ENCODE measurements around the gene SPATA19. TPM values are rescaled to one million over a fixed set of nuclear protein-coding genes. Genes with fewer than 3 reads are reported as not detected.

SPATA19 gene
- total and polyA plus RNA-seq, 2 of the 13 experiments (the other 11 are each of a cell fraction or from before 2014, with no cell fraction given) = not detected

DNA sequence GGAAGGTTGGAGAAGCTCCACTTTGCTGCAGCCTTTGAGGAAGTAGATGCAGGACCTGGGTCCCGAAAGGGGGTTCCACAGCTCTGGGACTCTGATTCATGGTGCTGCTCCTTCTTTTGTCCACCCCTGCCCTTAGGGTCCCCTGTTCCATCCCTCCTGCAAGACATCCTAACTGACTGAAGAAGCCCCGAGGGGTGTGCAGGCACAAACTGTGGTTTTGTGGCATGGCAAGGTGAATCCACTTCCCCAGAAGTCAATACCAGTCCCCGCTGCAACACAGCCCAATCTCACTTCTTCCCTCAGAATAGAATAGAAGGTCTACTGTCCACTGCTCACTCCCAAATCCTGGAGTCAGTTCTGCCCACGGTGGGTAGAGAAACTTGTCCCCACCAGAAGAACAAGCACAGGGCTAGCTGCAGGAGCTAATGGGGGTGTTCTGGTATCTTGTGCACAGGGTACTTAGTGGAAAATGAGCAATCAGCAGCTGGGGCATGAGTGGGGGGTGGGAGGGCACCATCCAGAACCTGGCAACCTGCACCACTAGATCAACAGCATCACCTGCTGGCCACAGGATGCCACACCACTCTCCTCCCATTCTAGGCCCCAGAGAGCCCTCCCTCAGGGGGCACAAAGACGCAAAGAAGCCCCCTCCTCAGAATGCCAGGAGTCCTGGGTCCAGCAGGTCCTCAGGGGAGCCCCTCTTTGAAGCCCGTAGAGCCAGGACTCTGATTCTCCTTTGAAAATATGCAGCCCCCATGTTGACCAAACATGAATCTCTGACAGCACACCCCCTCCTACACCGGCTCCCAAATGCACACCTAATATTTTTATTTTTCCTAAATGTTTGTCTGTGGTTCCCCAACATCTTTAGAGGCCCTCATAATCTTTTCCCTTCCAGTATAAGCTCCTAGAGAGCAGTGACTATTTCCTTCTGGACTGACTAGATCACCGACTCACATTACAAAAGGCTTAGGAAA lies 14.1 kb downstream of the SPATA19 start:
- H4K20me1 ChIP-seq (ENCODE audit: insufficient read depth, low read length) = no peaks in the 10 kb centered on the region
- WGBS (ENCODE audit: low lambda C conversion rate) = 44% methylated on average over 7 of the region's 8 CpGs
- ChIA-PET CTCF (ENCODE audit: low intra/inter-chr PET ratio, low total read pairs) (no interaction called here), POLR2A (no interaction called here)
- no peaks in the 10 kb centered on the region for H3K79me2 ChIP-seq (ENCODE audit: insufficient read depth, low read length)
- H2AFZ ChIP-seq (ENCODE audit: low read length) = no peak overlapping the region
- in situ Hi-C loops (cut with HindIII; ENCODE audit: extremely low pct_ligation_motif_present, low pct_unique_long_range_greater_than_20kb) = loop anchor here (10.0 kb wide), 1 partner anchor 756 kb away; no protein-coding TSS in a partner anchor
- H3K9ac ChIP-seq (ENCODE audit: insufficient read depth, low read depth, low read length) = no peak overlapping the region
- H3K4me3 ChIP-seq (replicated peaks in 1 of 3; ENCODE audit: insufficient read depth in 1 of 3, low read depth in 2 of 3, low read length in 3 of 3) = no peak overlapping the region
- FAIRE-seq (no peak), ATAC-seq (no peak), DNase-seq (ENCODE audit: low spot score) (no peak)
- BruUV-seq (replicated peaks) = no TSS peak
- H3K9me3 ChIP-seq (ENCODE audit: low read length) = no peaks in the 10 kb centered on the region
- no peaks in the 10 kb centered on the region for H3K4me1 ChIP-seq (ENCODE audit: insufficient read depth, low read length)
- H3K27ac ChIP-seq (ENCODE audit: extremely low read length, insufficient read depth, low read length) = no peak overlapping the region
- no peaks in the 10 kb centered on the region for H3K36me3 ChIP-seq (replicated peaks in 1 of 2; ENCODE audit: control insufficient read depth in 1 of 2, insufficient read depth in 2 of 2, low read length in 2 of 2)
- intact Hi-C loops (cut with micrococcal nuclease; ENCODE audit: unreplicated experiment) = no loop called here
- H3K27me3 ChIP-seq (ENCODE audit: control insufficient read depth in 1 of 2, insufficient read depth in 2 of 2, low read length in 2 of 2) = no peaks in the 10 kb centered on the region
- H3K4me2 ChIP-seq (ENCODE audit: low read depth, low read length) = no peak overlapping the region
- no peak for TF ChIP-seq ZNF746 (CRISPR knock-in tag; IDR thresholded peaks at IDR 0.05)
- peak; percentile 24; the same call in 1 of the 2 replicates for TF ChIP-seq STAG1 (CRISPR knock-in tag; IDR thresholded peaks at IDR 0.05)
- no peak for TF ChIP-seq SIN3A (IDR thresholded peaks at IDR 0.05; ENCODE audit: borderline replicate concordance, low read depth, low read length)
- no peak for TF ChIP-seq ZNF614 (CRISPR knock-in tag; IDR thresholded peaks at IDR 0.05; ENCODE audit: borderline replicate concordance)
- no peak for TF ChIP-seq ZNF382 (CRISPR knock-in tag; IDR thresholded peaks at IDR 0.05; ENCODE audit: borderline replicate concordance)
- no peak for TF ChIP-seq CEBPG (CRISPR knock-in tag; IDR thresholded peaks at IDR 0.05)
- TF ChIP-seq, protein P1, sequence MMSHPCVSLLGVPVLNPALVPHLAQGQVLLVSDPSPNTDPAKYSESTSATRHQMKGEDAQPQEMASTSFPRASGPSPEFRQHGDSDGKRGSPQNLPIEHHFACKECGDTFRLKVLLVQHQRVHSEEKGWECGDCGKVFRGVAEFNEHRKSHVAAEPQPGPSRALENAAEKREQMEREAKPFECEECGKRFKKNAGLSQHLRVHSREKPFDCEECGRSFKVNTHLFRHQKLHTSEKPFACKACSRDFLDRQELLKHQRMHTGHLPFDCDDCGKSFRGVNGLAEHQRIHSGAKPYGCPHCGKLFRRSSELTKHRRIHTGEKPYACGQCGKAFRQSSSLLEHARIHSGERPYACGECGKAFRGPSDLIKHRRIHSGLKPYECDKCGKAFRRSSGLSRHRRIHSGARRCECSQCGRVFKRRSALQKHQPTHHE (CRISPR knock-in tag; IDR thresholded peaks at IDR 0.05; ENCODE audit: borderline replicate concordance) = no peak
- TF ChIP-seq, protein P2, sequence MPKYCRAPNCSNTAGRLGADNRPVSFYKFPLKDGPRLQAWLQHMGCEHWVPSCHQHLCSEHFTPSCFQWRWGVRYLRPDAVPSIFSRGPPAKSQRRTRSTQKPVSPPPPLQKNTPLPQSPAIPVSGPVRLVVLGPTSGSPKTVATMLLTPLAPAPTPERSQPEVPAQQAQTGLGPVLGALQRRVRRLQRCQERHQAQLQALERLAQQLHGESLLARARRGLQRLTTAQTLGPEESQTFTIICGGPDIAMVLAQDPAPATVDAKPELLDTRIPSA (CRISPR knock-in tag; IDR thresholded peaks at IDR 0.05; ENCODE audit: borderline replicate concordance) = no peak
- TF ChIP-seq MBD4 (IDR thresholded peaks at IDR 0.05; ENCODE audit: borderline replicate concordance, low read length) = no peak
- TF ChIP-seq YY1 (IDR thresholded peaks at IDR 0.05; ENCODE audit: insufficient read depth, insufficient replicate concordance, low read depth, low read length) = no peak
- no peak for TF ChIP-seq KDM4B (CRISPR knock-in tag; IDR thresholded peaks at IDR 0.05)
- no peak for TF ChIP-seq IKZF4 (CRISPR knock-in tag; IDR thresholded peaks at IDR 0.05; ENCODE audit: borderline replicate concordance, low read depth, not compliant biosample characterization)
- TF ChIP-seq, protein P3, sequence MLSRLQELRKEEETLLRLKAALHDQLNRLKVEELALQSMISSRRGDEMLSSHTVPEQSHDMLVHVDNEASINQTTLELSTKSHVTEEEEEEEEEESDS (CRISPR knock-in tag; IDR thresholded peaks at IDR 0.05; ENCODE audit: borderline replicate concordance) = no peak
- no peak for TF ChIP-seq SMAD3 (CRISPR knock-in tag; IDR thresholded peaks at IDR 0.05)
- TF ChIP-seq, protein P4, sequence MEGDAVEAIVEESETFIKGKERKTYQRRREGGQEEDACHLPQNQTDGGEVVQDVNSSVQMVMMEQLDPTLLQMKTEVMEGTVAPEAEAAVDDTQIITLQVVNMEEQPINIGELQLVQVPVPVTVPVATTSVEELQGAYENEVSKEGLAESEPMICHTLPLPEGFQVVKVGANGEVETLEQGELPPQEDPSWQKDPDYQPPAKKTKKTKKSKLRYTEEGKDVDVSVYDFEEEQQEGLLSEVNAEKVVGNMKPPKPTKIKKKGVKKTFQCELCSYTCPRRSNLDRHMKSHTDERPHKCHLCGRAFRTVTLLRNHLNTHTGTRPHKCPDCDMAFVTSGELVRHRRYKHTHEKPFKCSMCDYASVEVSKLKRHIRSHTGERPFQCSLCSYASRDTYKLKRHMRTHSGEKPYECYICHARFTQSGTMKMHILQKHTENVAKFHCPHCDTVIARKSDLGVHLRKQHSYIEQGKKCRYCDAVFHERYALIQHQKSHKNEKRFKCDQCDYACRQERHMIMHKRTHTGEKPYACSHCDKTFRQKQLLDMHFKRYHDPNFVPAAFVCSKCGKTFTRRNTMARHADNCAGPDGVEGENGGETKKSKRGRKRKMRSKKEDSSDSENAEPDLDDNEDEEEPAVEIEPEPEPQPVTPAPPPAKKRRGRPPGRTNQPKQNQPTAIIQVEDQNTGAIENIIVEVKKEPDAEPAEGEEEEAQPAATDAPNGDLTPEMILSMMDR (CRISPR knock-in tag; IDR thresholded peaks at IDR 0.05) = peak; percentile 28
- TF ChIP-seq, protein P5, sequence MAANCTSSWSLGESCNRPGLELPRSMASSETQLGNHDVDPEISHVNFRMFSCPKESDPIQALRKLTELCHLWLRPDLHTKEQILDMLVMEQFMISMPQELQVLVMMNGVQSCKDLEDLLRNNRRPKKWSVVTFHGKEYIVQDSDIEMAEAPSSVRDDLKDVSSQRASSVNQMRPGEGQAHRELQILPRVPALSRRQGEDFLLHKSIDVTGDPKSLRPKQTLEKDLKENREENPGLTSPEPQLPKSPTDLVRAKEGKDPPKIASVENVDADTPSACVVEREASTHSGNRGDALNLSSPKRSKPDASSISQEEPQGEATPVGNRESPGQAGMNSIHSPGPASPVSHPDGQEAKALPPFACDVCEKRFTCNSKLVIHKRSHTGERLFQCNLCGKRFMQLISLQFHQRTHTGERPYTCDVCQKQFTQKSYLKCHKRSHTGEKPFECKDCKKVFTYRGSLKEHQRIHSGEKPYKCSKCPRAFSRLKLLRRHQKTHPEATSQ (CRISPR knock-in tag; IDR thresholded peaks at IDR 0.05; ENCODE audit: borderline replicate concordance) = no peak

Measured in HepG2 (cell line).